HAP-1 (cell line): ENCODE data around the gene PLEKHN1.
"Not testable (repeated sequence)": the region's sequence is repeated elsewhere in the genome, so short reads cannot be mapped to it uniquely, and the experiment has no call there.

ENCODE experiments used
- DNase-seq, 2 experiments: peaks; one replicate each; pipeline ENCODE4 v3.0.0-alpha.2; 2016 to 2020; ENCODE audit warnings: low spot score in 2 of 2
- H3K27me3 ChIP-seq: fragments of 250-450 bp; sonication (Bioruptor Pico); 2 replicates; pipeline ENCODE4 v1.5.1; 2020; ENCODE audit warnings: low read depth, mild to moderate bottlenecking, moderate library complexity
- H3K36me3 ChIP-seq: fragments of 250-450 bp; sonication (Bioruptor Pico); replicated peaks from 2 replicates; pipeline ENCODE4 v1.5.1; 2020; ENCODE audit warnings: mild to moderate bottlenecking
- H3K4me1 ChIP-seq: fragments of 250-450 bp; sonication (Bioruptor Pico); 2 replicates; pipeline ENCODE4 v1.5.1; 2020; ENCODE audit warnings: mild to moderate bottlenecking
- H3K4me3 ChIP-seq: fragments of 250-450 bp; sonication (Bioruptor Pico); 2 replicates; pipeline ENCODE4 v1.5.1; 2020; ENCODE audit warnings: mild to moderate bottlenecking, moderate library complexity
- H3K9me3 ChIP-seq: fragments of 250-450 bp; sonication (Bioruptor Pico); 2 replicates; pipeline ENCODE4 v1.5.1; 2020; ENCODE audit warnings: mild to moderate bottlenecking, moderate library complexity
- in situ Hi-C: fragments of 300-500 bp; cut with MboI; formaldehyde crosslinking; loops from 3 replicates; pipeline ENCODE4 v1.14.3; 2020; ENCODE audit warnings: low sequenced_read_pairs, inconsistent platforms, mixed read lengths

The PLEKHN1 gene

GRCh38 chr1:984476-984814 is 18.2 kb downstream of the PLEKHN1 start:
- Histone ChIP-seq H3K4me1 (no peaks in the 10 kb centered on the region), H3K4me3 (no peak overlapping the region), H3K27me3 (peaks cover 27% of the 10 kb centered on the region), H3K36me3 (no peaks in the 10 kb centered on the region), H3K9me3 (no peaks in the 10 kb centered on the region; the same call in 1 of the 2 replicates)
- in situ Hi-C loops, result no loop called here
- DNase-seq, result no peak

GRCh38 chr1:985126-985525 is 18.8 kb downstream of the PLEKHN1 start:
- no peak overlapping the region for H3K4me3 ChIP-seq
- DNase-seq, result no peak
- H3K4me1 ChIP-seq, result no peaks in the 10 kb centered on the region
- H3K27me3 ChIP-seq, result peaks cover 32% of the 10 kb centered on the region
- no peaks in the 10 kb centered on the region for H3K36me3 ChIP-seq
- in situ Hi-C loops, result no loop called here
- no peaks in the 10 kb centered on the region; the same call in 1 of the 2 replicates for H3K9me3 ChIP-seq

GRCh38 chr1:988061-988460 is 21.8 kb downstream of the PLEKHN1 start:
- H3K4me1 ChIP-seq, H3K4me3 ChIP-seq, H3K36me3 ChIP-seq, DNase-seq, H3K9me3 ChIP-seq, in situ Hi-C loops: not testable (repeated sequence)
- peaks cover 18% of the 10 kb centered on the region for H3K27me3 ChIP-seq

DNA sequence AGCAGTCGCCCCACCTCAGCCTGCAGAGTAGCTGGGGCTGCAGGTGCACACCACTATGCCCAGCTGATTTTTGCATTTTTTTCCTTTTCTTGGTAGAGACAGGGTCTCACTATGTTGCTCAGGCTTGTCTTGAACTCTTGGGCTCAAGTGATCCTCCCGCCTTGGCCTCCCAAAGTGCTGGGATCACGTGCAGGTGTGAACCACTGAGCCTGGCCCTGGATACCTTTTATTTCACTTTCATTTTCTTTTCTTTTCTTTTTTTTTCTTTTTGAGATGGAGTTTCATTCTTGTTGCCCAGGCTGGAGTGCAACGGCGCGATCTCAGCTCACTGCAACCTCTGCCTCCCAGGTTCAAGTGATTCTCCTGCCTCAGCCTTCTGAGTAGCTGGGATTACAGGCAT is 25.0 kb downstream of the PLEKHN1 start:
- H3K9me3 ChIP-seq, H3K36me3 ChIP-seq, H3K4me1 ChIP-seq, DNase-seq, H3K27me3 ChIP-seq, H3K4me3 ChIP-seq: not testable (repeated sequence)
- in situ Hi-C loops, result loop anchor here (5.0 kb wide), 1 partner anchor 76 kb away; no protein-coding TSS in a partner anchor

GRCh38 chr1:991895-992294 is 25.6 kb downstream of the PLEKHN1 start:
- Histone ChIP-seq H3K36me3 (no peaks in the 10 kb centered on the region), H3K4me3 (no peak overlapping the region), H3K27me3 (peaks cover 10% of the 10 kb centered on the region; the same call in 1 of the 2 replicates), H3K9me3 (no peaks in the 10 kb centered on the region; the same call in 1 of the 2 replicates), H3K4me1 (no peaks in the 10 kb centered on the region)
- DNase-seq, result no peak
- in situ Hi-C loops, result loop anchor here (5.0 kb wide), 1 partner anchor 75 kb away; no protein-coding TSS in a partner anchor

- H3K4me1 ChIP-seq, result no peaks in the 10 kb centered on the region
- no peaks in the 10 kb centered on the region for H3K36me3 ChIP-seq
- peaks cover 10% of the 10 kb centered on the region; the same call in 1 of the 2 replicates for H3K27me3 ChIP-seq
- H3K4me3 ChIP-seq, result no peak overlapping the region
- in situ Hi-C loops, result loop anchor here (5.0 kb wide), 1 partner anchor 75 kb away; no protein-coding TSS in a partner anchor
- no peaks in the 10 kb centered on the region; the same call in 1 of the 2 replicates for H3K9me3 ChIP-seq
- no peak for DNase-seq
Observed at GRCh38 chr1:992362-992761, 26.1 kb downstream of the PLEKHN1 start.

DNA sequence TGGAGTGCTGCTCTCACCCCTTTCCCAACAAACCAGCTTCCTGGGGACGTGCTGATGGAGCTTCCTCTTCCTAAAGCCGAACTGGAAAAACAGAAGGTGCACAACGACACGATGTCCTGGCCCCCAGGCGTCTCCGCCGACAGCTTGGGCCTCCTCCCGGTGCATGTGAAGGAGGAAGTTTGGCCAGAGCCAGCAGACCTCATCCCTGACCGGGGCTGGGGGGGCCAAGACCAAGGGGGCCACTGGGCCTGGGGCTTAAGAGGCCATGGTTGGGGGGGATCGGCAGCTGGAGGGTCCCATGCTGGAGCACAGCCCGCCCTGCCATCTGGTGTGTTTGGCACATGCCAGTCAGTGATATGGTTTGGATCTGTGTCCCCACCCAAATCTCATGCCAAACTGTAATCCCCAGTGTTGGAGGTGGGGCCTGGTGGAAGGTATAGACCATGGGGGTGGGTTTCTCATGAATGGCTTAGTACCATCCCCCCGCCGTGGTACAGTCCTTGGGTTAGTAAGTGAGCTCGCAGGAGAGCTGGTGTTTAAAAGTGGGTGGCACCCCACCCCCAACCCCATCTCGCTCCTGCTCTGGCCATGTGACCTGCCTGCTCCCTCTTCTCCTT is 27.2 kb downstream of the PLEKHN1 start:
- no peak overlapping the region for H3K4me3 ChIP-seq
- H3K27me3 ChIP-seq, result peaks cover 8% of the 10 kb centered on the region; the same call in 1 of the 2 replicates
- peaks cover 5% of the 10 kb centered on the region; the same call in 1 of the 2 replicates for H3K4me1 ChIP-seq
- no peaks in the 10 kb centered on the region for H3K9me3 ChIP-seq
- H3K36me3 ChIP-seq, result peaks cover 7% of the 10 kb centered on the region; the same call in 1 of the 2 replicates
- in situ Hi-C loops, result loop anchor here (5.0 kb wide), 1 partner anchor 74 kb away; no protein-coding TSS in a partner anchor
- no peak for DNase-seq

DNA sequence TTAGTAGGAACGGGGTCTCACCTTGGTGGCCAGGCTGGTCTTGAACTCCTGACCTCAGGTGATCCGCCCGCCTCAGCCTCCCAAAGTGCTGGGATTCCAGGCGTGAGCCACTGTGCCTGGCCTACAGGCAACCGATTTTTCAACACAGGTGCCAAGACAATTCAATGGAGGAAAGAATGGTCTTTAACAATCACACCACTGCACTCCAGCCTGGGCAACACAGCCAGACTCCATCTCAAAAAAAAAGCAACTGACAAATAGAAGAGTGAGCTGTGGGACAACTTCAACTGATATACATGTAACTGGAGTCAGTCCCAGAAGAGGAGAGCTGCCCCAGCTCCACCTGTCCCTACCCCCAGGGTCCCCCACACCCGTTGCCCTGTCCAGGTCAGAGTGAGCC is 28.3 kb downstream of the PLEKHN1 start:
- not testable (repeated sequence) for H3K4me1 ChIP-seq, H3K27me3 ChIP-seq, H3K4me3 ChIP-seq, H3K9me3 ChIP-seq, DNase-seq
- H3K36me3 ChIP-seq, result peaks cover 11% of the 10 kb centered on the region; the same call in 1 of the 2 replicates
- in situ Hi-C loops, result loop anchor here (5.0 kb wide), 1 partner anchor 73 kb away; no protein-coding TSS in a partner anchor

DNA sequence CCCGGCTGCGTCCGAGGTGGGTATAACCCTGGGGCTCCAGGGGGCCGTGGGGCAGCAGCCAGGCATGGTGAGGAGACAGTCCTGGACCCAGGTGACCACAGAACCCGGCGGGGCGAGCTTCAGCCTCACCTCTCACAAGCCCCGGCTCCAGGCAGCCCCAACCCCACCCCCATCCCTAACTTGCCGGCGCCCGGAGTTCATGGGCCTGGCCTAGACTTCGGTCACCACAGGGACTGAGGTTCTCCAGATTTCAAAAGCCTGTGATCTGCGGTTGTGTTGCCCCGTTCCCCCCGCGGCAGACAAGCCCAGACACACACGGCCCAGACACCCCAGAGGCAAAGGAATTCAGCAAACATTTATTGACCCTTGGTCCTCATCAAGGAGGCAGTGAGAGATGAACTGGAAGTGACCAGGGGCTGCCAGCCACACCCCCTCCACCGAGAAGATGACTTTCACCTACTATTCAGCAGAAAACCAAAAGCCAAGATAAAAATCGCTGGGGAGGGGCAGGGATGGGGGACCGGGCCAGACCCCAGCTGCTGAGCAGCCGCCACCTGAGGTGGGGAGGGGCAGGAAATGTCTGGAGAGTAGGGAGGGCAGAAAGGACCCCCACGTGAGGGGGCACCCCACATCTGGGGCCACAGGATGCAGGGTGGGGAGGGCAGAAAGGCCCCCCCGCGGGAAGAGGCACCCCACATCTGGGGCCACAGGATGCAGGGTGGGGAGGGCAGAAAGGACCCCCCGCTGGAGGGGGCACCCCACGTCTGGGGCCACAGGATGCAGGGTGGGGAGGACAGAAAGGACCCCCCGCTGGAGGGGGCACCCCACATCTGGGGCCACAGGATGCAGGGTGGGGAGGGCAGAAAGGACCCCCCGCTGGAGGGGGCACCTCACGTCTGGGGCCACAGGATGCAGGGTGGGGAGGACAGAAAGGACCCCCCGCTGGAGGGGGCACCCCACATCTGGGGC is 29.7 kb downstream of the PLEKHN1 start:
- Histone ChIP-seq H3K36me3 (peaks cover 13% of the 10 kb centered on the region; the same call in 1 of the 2 replicates), H3K27me3 (no peaks in the 10 kb centered on the region), H3K9me3 (no peaks in the 10 kb centered on the region), H3K4me3 (no peak overlapping the region), H3K4me1 (peaks cover 7% of the 10 kb centered on the region)
- no peak for DNase-seq
- in situ Hi-C loops, result no loop called here

- peaks cover 8% of the 10 kb centered on the region for H3K4me1 ChIP-seq
- H3K4me3 ChIP-seq, result no peak overlapping the region; the same call in 1 of the 2 replicates
- no peaks in the 10 kb centered on the region for H3K27me3 ChIP-seq
- in situ Hi-C loops, result no loop called here
- peak in 1 of 2 experiments; percentile 36 for DNase-seq
- H3K9me3 ChIP-seq, result no peaks in the 10 kb centered on the region
- peaks cover 13% of the 10 kb centered on the region; the same call in 1 of the 2 replicates for H3K36me3 ChIP-seq
Observed at GRCh38 chr1:996851-997712, 30.8 kb downstream of the PLEKHN1 start.

- no peak for DNase-seq
- in situ Hi-C loops, result no loop called here
- peaks cover 8% of the 10 kb centered on the region for H3K4me1 ChIP-seq
- peak overlapping the region; percentile 87 for H3K4me3 ChIP-seq
- H3K36me3 ChIP-seq, result peaks cover 13% of the 10 kb centered on the region
- H3K27me3 ChIP-seq, result no peaks in the 10 kb centered on the region
- no peaks in the 10 kb centered on the region for H3K9me3 ChIP-seq
Observed at GRCh38 chr1:997713-997992, 31.4 kb downstream of the PLEKHN1 start.

DNA sequence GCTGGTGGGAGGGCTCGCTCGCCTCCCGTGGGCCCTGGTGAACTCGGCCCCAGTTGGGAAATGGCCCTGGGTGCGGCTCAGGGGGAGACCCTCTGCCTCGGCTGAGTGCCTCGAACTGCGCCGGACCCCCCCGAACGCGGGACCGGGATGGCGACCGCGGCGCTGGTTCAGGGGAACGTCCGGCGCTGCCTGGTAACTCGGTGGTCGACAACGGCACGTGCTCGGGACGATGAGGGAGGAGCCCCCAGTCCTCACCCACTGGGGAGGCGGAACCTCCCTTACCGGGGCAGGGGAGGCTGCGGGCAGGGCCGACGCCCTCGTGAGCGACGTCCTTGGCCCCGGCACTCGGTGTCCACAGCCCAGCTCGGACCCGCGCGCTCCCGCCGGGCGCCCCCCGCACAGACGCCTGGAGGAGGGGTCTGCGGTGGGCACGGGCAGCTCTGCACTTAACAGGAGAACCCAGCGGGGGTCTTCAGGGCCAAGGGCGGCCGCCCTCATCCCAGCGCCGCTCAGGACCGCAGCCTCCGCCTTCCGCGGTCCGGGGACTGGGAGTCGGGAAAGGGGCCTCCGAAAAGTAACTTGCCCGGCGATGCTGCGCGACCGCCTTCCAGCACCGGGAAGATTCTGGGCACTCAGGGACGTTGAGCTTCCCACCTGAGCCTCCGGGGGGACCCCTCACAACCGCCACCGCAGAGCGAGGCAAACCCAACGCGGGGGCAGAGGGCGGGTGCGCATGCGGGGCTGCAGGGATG is 31.9 kb downstream of the PLEKHN1 start:
- Histone ChIP-seq H3K27me3 (no peaks in the 10 kb centered on the region), H3K9me3 (no peaks in the 10 kb centered on the region), H3K36me3 (peaks cover 17% of the 10 kb centered on the region), H3K4me1 (peaks cover 8% of the 10 kb centered on the region), H3K4me3 (peak overlapping the region; percentile 87)
- in situ Hi-C loops, result no loop called here
- DNase-seq, result peak; percentile 20 to 38

- H3K4me1 ChIP-seq, result peaks cover 8% of the 10 kb centered on the region
- H3K27me3 ChIP-seq, result no peaks in the 10 kb centered on the region
- H3K4me3 ChIP-seq, result peak overlapping the region; percentile 87
- H3K9me3 ChIP-seq, result no peaks in the 10 kb centered on the region
- peak; percentile 43 to 79 for DNase-seq
- peaks cover 17% of the 10 kb centered on the region for H3K36me3 ChIP-seq
- in situ Hi-C loops, result no loop called here
Observed at GRCh38 chr1:998745-998994, 32.4 kb downstream of the PLEKHN1 start.
